A549 (cell line): Measurements from ENCODE around the gene MIPOL1. TPM values are rescaled to one million over a fixed set of nuclear protein-coding genes. Genes with fewer than 3 reads are reported as not detected.

ENCODE experiments used
- ATAC-seq, 2 experiments: fragments of 200-7000 bp in 1 of 2; fragments of >200 bp in 1 of 2; cut with Nextera tagmentation in 1 of 2; cut with Tn5 transposase in 1 of 2; 3 replicates each; pipeline versions ENCODE4 v1.8.0 to v1.9.1; 2018 to 2020; ENCODE audit warnings: mild to moderate bottlenecking in 1 of 2, moderate library complexity in 1 of 2
- CTCF ChIA-PET: fragments of 300-600 bp; sonication (Branson Sonifier 250); formaldehyde crosslinking; extraction: SDS; loops from one replicate; lab custom pipeline; 2021; ENCODE audit warnings: antibody characterized with exemption, inconsistent platforms; lab: Yijun Ruan, JAX
- POLR2A ChIA-PET: fragments of 350-600 bp; formaldehyde crosslinking; extraction: SDS; loops from one replicate; lab custom pipeline; 2021; ENCODE audit warnings: antibody characterized with exemption, inconsistent platforms; lab: Yijun Ruan, JAX
- DNase-seq, 2 experiments: peaks; one replicate each; pipeline versions ENCODE4 v3.0.0 to v3.0.0-alpha.2; 2011 to 2016; ENCODE audit warnings: low read depth in 1 of 2, low spot score in 1 of 2
- FAIRE-seq: peaks from 2 replicates; lab custom pipeline; 2011; peaks lifted over from hg19 to GRCh38; lab: Jason Lieb, UNC
- H3K27ac ChIP-seq, 2 experiments: fragments of >200 bp; sonication (Bioruptor Twin); formaldehyde crosslinking; 3 replicates each; pipeline ENCODE4 v1.5.1; 2016 to 2017
- H3K4me1 ChIP-seq: fragments of >200 bp; sonication (Bioruptor Twin); formaldehyde crosslinking; 3 replicates; pipeline ENCODE4 v1.6.1; 2016
- H3K4me2 ChIP-seq: fragments of >200 bp; sonication (Bioruptor Twin); formaldehyde crosslinking; 3 replicates; pipeline ENCODE4 v1.6.1; 2016
- H3K4me3 ChIP-seq: fragments of >200 bp; sonication (Bioruptor Twin); formaldehyde crosslinking; 3 replicates; pipeline ENCODE4 v1.5.1; 2016
- H3K9me3 ChIP-seq: fragments of >200 bp; sonication (Bioruptor Twin); formaldehyde crosslinking; 3 replicates; pipeline ENCODE4 v1.6.1; 2016
- CBX2 ChIP-seq: fragments of 200-600 bp; sonication (generic); IDR thresholded peaks from 2 replicates; pipeline ENCODE4 v1.6.1; 2016; ENCODE audit warnings: low read depth, mild to moderate bottlenecking, borderline replicate concordance
- CBX8 ChIP-seq: fragments of 200-600 bp; sonication (generic); IDR thresholded peaks from 2 replicates; pipeline ENCODE4 v1.6.1; 2016
- CHD4 ChIP-seq: fragments of 200-600 bp; sonication (generic); IDR thresholded peaks from 2 replicates; pipeline ENCODE4 v1.6.1; 2016; ENCODE audit warnings: antibody characterized with exemption, mild to moderate bottlenecking, borderline replicate concordance
- ESRRA ChIP-seq: fragments of 150-350 bp; IDR thresholded peaks from 2 replicates; pipeline ENCODE4 v1.6.1; 2014; ENCODE audit warnings: mild to moderate bottlenecking, low read length, borderline replicate concordance
- FOSL2 ChIP-seq, 2 experiments: fragments of 450-650 bp in 1 of 2; fragments of >200 bp in 1 of 2; sonication (Bioruptor Twin) in 1 of 2; formaldehyde crosslinking; IDR thresholded peaks; 2 replicates each; pipeline versions ENCODE4 v1.5.0 to v1.6.1; 2016 to 2020; ENCODE audit warnings: mild to moderate bottlenecking in 1 of 2, moderate library complexity in 1 of 2
- HEYL ChIP-seq: fragments of 250-450 bp; sonication (Bioruptor Pico); IDR thresholded peaks from 2 replicates; pipeline ENCODE4 v1.8.0; 2021; ENCODE audit warnings: mild to moderate bottlenecking, moderate library complexity
- HOXB13 ChIP-seq: fragments of 250-450 bp; sonication (Bioruptor Pico); IDR thresholded peaks from 2 replicates; pipeline ENCODE4 v1.5.0; 2020; ENCODE audit warnings: low read depth, mild to moderate bottlenecking, moderate library complexity
- JUN ChIP-seq, 2 experiments: fragments of >200 bp; sonication (Bioruptor Twin); formaldehyde crosslinking; IDR thresholded peaks; 2 replicates in 1 of 2; 3 replicates in 1 of 2; pipeline ENCODE4 v1.6.1; 2016 to 2017
- JUNB ChIP-seq: fragments of >200 bp; sonication (Bioruptor Twin); formaldehyde crosslinking; IDR thresholded peaks from 2 replicates; pipeline ENCODE4 v1.6.1; 2016
- KDM5A ChIP-seq: fragments of 200-600 bp; sonication (generic); IDR thresholded peaks from 2 replicates; pipeline ENCODE4 v1.6.1; 2016; ENCODE audit warnings: antibody characterized with exemption, mild to moderate bottlenecking
- MAFK ChIP-seq: fragments of 450-650 bp; IDR thresholded peaks from 2 replicates; pipeline ENCODE4 v1.6.1; 2014; ENCODE audit not compliant: partially characterized antibody
- MYC ChIP-seq: IDR thresholded peaks from 2 replicates; pipeline ENCODE4 v1.6.1; 2012; ENCODE audit warnings: mild to moderate bottlenecking, inconsistent platforms, low read length, improper control_type of control experiment, borderline replicate concordance
- NPAS2 ChIP-seq: fragments of 250-450 bp; sonication (Bioruptor Pico); IDR thresholded peaks from 2 replicates; pipeline ENCODE4 v1.8.0; 2022; ENCODE audit warnings: mild to moderate bottlenecking, moderate library complexity, borderline replicate concordance
- POLR2A ChIP-seq: IDR thresholded peaks from 2 replicates; pipeline ENCODE4 v1.6.1; 2012; ENCODE audit warnings: mild to moderate bottlenecking, low read length
- POLR2AphosphoS2 ChIP-seq: conservative IDR thresholded peaks from 2 replicates; pipeline ENCODE4 v1.6.1; 2012; ENCODE audit warnings: low read length, improper control_type of control experiment, inconsistent platforms
- RAD21 ChIP-seq, 2 experiments: fragments of >200 bp in 1 of 2; sonication (Bioruptor Twin) in 1 of 2; formaldehyde crosslinking in 1 of 2; IDR thresholded peaks in 1 of 2; conservative IDR thresholded peaks in 1 of 2; 2 replicates in 1 of 2; 3 replicates in 1 of 2; pipeline ENCODE4 v1.6.1; 2012 to 2018; ENCODE audit warnings: inconsistent platforms in 1 of 2
- SMC3 ChIP-seq: fragments of >200 bp; sonication (Bioruptor Twin); formaldehyde crosslinking; IDR thresholded peaks from 3 replicates; pipeline ENCODE4 v1.6.1; 2018; ENCODE audit warnings: inconsistent platforms
- ZC3H11A ChIP-seq: fragments of 450-650 bp; IDR thresholded peaks from 2 replicates; pipeline ENCODE4 v1.6.1; 2014; ENCODE audit warnings: antibody characterized with exemption, mild to moderate bottlenecking
- ZFP36 ChIP-seq: fragments of 450-650 bp; IDR thresholded peaks from 2 replicates; pipeline ENCODE4 v1.6.1; 2014; ENCODE audit warnings: borderline replicate concordance; ENCODE audit not compliant: partially characterized antibody
- ZSCAN20 ChIP-seq: fragments of 250-450 bp; sonication (Bioruptor Pico); IDR thresholded peaks from 2 replicates; pipeline ENCODE4 v1.8.0; 2022; ENCODE audit warnings: mild to moderate bottlenecking, moderate library complexity
- WGBS: methylation state at CpG from one replicate; pipeline ENCODE4 v1.1.6; 2017; ENCODE audit errors: missing lambda C conversion rate; 5-methylcytosine and 5-hydroxymethylcytosine counted together
- polyA plus RNA-seq, 4 experiments: library from polyadenylated mRNA; depleted of rRNA in 3 of 4; stranded (reverse); fragments of >200 nt; fragmentation: RNase III in 1 of 4; extraction: RNeasy Plus Mini Kit Qiagen cat#74134 plus additional on column Dnase treatment in 1 of 4; gene quantifications; 2 replicates in 3 of 4; 3 replicates in 1 of 4; pipeline ENCODE4 v1.2.3, GENCODE V29; 2011 to 2017
- TF ChIP-seq, protein P1 (sequence below): IDR thresholded peaks from 2 replicates; pipeline ENCODE4 v1.6.1; 2012
- TF ChIP-seq, protein P2 (sequence below): IDR thresholded peaks from 2 replicates; pipeline ENCODE4 v1.6.1; 2012
- TF ChIP-seq, protein P3 (sequence below): fragments of 450-650 bp; IDR thresholded peaks from 2 replicates; pipeline ENCODE4 v1.6.1; 2014; ENCODE audit warnings: antibody characterized with exemption
- TF ChIP-seq, protein P4 (sequence below): fragments of >200 bp; sonication (Bioruptor Twin); formaldehyde crosslinking; IDR thresholded peaks from 2 replicates; pipeline ENCODE4 v1.6.1; 2016
- TF ChIP-seq, protein P5 (sequence below): fragments of 200-600 bp; sonication (generic); IDR thresholded peaks from 2 replicates; pipeline ENCODE4 v1.6.1; 2016; ENCODE audit warnings: antibody characterized with exemption, mild to moderate bottlenecking, moderate library complexity

The MIPOL1 gene
- polyA plus RNA-seq, 2 of the 4 experiments (the other 2 are of a cell fraction): 5.2 to 13.4 TPM

DNA sequence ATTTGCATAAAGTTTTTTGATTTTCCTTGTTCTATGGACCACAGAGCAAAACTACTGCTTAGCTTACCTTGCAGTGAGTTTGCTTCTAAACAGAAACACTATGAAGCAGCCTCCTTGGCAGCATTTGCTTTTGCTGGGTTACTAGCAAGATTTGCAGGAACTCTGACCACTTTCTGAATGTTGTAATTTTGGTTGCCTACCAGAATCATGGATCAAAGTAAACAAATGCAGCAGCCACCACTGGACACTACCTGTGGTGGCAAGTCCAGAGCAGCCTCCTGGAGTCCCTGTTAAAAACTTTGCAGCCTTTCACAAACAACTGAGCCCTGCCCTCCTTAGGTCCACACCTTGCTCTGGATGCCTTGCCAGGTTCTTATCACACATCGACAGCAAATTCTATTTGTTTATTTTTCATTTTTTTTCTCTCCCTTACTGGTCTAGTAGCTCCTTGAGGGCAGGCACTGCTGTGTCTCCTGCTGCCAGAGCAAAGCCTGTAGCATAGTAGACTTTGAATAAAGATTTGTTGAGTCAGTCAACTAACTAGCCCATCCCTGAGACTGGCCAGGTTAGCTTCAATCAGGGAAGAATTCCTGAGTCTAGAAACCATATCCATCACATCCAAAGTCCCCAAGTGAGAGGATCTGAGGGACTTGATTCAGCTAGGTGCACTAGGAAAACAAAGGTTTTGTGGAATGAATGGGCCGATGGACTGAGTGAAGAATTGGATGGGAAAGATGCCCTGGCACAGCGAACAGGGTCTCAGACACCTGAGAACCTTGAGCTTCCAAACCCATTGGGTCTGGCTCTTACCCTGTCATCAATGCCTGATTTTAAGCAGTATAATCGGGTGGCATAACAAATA is 403.4 kb downstream of the MIPOL1 start:
- Histone ChIP-seq H3K9me3 (no peaks in the 10 kb centered on the region), H3K4me3 (no peak overlapping the region), H3K4me2 (no peak overlapping the region), H3K4me1 (peaks cover 23% of the 10 kb centered on the region), H3K27ac (no peak overlapping the region)
- CTCF ChIA-PET: interaction anchor here (0.7 to 1.4 kb wide), 3 partner anchors 10 to 370 kb away, joined by 3 to 4 read pairs (median 3); no protein-coding TSS in a partner anchor
- TF ChIP-seq SMC3 (no peak), ZFP36 (no peak), HEYL (no peak), FOSL2 (IDR thresholded peaks at IDR 0.05) (no peak), FOSL2 (CRISPR knock-in tag; IDR thresholded peaks at IDR 0.05) (no peak), ZSCAN20 (CRISPR knock-in tag) (no peak), ESRRA (no peak), MAFK (no peak), RAD21 (conservative IDR thresholded peaks at IDR 0.05 in 1 of 2, IDR thresholded peaks at IDR 0.05 in 1 of 2) (no peak), CBX2 (no peak), JUN (IDR thresholded peaks at IDR 0.05) (no peak), ZC3H11A (no peak), CBX8 (no peak), CHD4 (no peak), POLR2AphosphoS2 (no peak)
- TF ChIP-seq, protein P1, sequence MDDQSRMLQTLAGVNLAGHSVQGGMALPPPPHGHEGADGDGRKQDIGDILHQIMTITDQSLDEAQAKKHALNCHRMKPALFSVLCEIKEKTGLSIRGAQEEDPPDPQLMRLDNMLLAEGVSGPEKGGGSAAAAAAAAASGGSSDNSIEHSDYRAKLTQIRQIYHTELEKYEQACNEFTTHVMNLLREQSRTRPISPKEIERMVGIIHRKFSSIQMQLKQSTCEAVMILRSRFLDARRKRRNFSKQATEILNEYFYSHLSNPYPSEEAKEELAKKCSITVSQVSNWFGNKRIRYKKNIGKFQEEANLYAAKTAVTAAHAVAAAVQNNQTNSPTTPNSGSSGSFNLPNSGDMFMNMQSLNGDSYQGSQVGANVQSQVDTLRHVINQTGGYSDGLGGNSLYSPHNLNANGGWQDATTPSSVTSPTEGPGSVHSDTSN: no peak
- TF ChIP-seq, protein P2, sequence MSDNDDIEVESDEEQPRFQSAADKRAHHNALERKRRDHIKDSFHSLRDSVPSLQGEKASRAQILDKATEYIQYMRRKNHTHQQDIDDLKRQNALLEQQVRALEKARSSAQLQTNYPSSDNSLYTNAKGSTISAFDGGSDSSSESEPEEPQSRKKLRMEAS: no peak
- TF ChIP-seq, protein P3, sequence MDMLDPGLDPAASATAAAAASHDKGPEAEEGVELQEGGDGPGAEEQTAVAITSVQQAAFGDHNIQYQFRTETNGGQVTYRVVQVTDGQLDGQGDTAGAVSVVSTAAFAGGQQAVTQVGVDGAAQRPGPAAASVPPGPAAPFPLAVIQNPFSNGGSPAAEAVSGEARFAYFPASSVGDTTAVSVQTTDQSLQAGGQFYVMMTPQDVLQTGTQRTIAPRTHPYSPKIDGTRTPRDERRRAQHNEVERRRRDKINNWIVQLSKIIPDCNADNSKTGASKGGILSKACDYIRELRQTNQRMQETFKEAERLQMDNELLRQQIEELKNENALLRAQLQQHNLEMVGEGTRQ: no peak
- TF ChIP-seq, protein P4, sequence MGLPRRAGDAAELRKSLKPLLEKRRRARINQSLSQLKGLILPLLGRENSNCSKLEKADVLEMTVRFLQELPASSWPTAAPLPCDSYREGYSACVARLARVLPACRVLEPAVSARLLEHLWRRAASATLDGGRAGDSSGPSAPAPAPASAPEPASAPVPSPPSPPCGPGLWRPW: no peak
- POLR2A ChIA-PET: no interaction called here
- ATAC-seq: no peak
- WGBS: 78% methylated on average over 4 of the region's 4 CpGs
- no peak for DNase-seq
- no peak for FAIRE-seq

DNA sequence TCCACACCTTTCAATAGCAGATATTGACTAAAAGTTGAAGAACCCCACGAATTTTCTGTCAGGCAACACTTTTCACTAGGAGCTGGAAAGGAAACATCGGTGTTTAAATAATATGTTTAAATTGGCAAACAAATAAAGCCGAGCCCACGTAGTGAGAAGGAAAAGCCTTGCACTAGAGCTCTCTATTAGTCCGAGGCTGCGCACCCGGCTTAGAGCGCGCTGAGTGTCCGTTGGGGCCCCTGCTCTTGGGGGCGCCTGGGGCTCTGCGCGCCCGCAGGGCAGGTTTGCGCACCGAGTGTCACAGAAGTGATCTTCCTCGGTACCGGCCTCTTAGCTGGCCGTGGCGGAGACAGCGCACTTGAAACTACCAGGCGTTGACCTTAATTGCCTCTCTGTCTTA is 404.1 kb downstream of the MIPOL1 start:
- POLR2A ChIA-PET: no interaction called here
- H3K27ac ChIP-seq: no peak overlapping the region
- DNase-seq (no peak), FAIRE-seq (no peak), ATAC-seq (no peak)
- H3K4me2 ChIP-seq: no peak overlapping the region
- 86% methylated on average over 22 of the region's 22 CpGs for WGBS
- H3K4me1 ChIP-seq: peaks cover 17% of the 10 kb centered on the region; the same call in 2 of the 3 replicates
- no peak overlapping the region for H3K4me3 ChIP-seq
- TF ChIP-seq, protein P4: no peak
- TF ChIP-seq ZC3H11A: no peak
- no peak for TF ChIP-seq FOSL2 (IDR thresholded peaks at IDR 0.05)
- TF ChIP-seq FOSL2 (CRISPR knock-in tag; IDR thresholded peaks at IDR 0.05): no peak
- no peak for TF ChIP-seq MYC
- TF ChIP-seq KDM5A: no peak
- TF ChIP-seq NPAS2 (CRISPR knock-in tag): no peak
- no peak for TF ChIP-seq HOXB13 (CRISPR knock-in tag)
- TF ChIP-seq JUNB: no peak
- no peak for TF ChIP-seq POLR2A
- TF ChIP-seq, protein P5, sequence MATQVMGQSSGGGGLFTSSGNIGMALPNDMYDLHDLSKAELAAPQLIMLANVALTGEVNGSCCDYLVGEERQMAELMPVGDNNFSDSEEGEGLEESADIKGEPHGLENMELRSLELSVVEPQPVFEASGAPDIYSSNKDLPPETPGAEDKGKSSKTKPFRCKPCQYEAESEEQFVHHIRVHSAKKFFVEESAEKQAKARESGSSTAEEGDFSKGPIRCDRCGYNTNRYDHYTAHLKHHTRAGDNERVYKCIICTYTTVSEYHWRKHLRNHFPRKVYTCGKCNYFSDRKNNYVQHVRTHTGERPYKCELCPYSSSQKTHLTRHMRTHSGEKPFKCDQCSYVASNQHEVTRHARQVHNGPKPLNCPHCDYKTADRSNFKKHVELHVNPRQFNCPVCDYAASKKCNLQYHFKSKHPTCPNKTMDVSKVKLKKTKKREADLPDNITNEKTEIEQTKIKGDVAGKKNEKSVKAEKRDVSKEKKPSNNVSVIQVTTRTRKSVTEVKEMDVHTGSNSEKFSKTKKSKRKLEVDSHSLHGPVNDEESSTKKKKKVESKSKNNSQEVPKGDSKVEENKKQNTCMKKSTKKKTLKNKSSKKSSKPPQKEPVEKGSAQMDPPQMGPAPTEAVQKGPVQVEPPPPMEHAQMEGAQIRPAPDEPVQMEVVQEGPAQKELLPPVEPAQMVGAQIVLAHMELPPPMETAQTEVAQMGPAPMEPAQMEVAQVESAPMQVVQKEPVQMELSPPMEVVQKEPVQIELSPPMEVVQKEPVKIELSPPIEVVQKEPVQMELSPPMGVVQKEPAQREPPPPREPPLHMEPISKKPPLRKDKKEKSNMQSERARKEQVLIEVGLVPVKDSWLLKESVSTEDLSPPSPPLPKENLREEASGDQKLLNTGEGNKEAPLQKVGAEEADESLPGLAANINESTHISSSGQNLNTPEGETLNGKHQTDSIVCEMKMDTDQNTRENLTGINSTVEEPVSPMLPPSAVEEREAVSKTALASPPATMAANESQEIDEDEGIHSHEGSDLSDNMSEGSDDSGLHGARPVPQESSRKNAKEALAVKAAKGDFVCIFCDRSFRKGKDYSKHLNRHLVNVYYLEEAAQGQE: no peak
- no peaks in the 10 kb centered on the region for H3K9me3 ChIP-seq
- CTCF ChIA-PET: no interaction called here
